GM18861 (cell line): ENCODE results near the gene EMC9.

ENCODE experiments used
- ATAC-seq: cut with Tn5 transposase; IDR thresholded peaks from one replicate; pipeline ENCODE4 v1.9.1; 2021; ENCODE audit not compliant: unreplicated experiment

EMC9 gene

GRCh38 chr14:24092505-24093206, 48.7 kb downstream of the EMC9 start:
- no peak for ATAC-seq

GRCh38 chr14:24092110-24092504, 49.3 kb downstream of the EMC9 start:
- no peak for ATAC-seq

- ATAC-seq, result no peak
Measured at GRCh38 chr14:24089890-24090289, 51.5 kb downstream of the EMC9 start.
